Activated naive CD8-positive, alpha-beta T cell treated with anti-CD3 and anti-CD28 coated beads, Interleukin-2, amount 50 U/mL, for 16 hours (primary cell): ENCODE measurements around the gene MMP12.
"Not testable (repeated sequence)": the region's sequence is repeated elsewhere in the genome, so short reads cannot be mapped to it uniquely, and the experiment has no call there.

Source experiments
- DNase-seq: peaks from one replicate; pipeline ENCODE4 v3.0.0-alpha.2; 2020; ENCODE audit warnings: low read depth, low spot score

Gene MMP12

GRCh38 chr11:102874852-102875251 lies at the start of gene MMP12:
Gene MMP12 (minus strand): TSS chr11:102874982. CDS start chr11:102874937, 45 bp downstream.
- DNase-seq = no peak

DNA sequence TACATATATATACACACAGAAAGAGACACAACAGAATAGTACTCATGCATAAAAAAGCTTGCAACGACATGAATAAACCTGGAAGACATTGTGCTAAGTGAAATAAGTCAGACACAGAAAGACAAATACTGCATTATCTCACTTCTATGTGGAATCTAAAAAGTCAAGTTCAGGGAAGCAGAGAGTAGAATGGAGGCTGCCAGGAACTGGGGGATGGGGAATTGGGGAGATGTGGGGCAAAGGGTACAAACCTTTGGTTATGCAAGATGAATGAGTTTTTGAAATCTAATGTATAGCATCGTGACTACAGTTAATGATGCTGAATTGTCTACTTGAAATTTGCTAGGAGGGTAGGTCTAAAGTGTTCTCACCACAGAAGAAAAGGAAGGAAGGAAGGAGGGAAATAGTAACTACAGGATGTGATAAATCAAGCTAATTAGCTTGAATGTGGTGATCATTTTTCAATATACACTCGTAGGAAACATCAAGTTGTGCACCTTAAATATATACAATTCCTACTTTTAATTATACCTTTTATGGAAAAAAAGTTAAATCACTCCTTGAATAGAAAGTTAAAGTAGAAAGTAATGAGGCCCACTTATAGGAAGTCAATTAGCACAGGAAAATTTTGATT lies 46.9 kb upstream of the MMP12 start:
- no peak for DNase-seq

DNA sequence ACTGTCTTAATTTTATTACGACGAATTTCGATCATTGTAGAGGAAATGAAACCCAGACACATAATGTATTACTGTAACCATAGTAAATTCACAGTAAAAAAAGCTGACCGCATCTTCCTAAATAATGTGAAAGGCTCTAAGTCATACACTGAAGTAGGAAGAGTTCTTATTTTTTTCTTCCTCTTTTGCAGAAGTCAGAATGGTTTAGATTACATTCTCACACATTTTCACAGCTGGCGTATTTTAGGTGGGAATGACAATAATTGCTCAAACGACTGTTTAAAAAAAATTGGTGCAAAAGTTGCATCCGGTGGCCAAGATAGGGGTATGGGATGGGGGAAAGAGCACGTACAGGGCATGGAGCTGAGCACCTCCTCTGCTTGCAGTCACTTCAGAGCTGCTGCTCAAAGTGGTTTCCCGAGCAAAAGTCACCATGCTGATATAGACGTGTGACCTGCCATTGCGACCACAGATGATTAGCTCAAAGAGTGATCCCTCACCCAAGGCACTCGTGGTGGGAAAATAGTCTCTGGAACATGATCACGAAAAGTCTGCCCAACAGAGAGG lies 45.4 kb upstream of the MMP12 start:
- DNase-seq = no peak

- no peak for DNase-seq
Measured at GRCh38 chr11:102915044-102915375, 40.2 kb upstream of the MMP12 start.

- no peak for DNase-seq
Measured at GRCh38 chr11:102914238-102915043, 39.7 kb upstream of the MMP12 start.

DNA sequence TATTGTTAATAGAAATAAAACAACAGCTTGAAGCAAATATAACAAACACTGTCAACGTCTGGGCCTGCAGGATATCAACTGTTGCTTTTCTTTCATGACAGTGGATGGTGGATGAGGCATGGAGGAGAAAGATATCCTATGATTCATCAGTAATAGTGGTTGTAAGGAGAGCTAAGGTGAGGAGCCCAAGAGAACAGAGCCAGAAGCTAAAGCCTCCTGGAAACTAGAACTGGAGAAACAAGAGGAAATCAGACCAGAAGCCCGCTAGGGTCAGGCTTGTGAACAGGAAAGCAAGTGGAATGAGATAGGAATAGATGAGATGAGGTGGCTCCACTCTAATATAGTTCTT lies 37.7 kb upstream of the MMP12 start:
- DNase-seq = no peak

GRCh38 chr11:102911758-102912481 lies 37.1 kb upstream of the MMP12 start:
- no peak for DNase-seq

- not testable (repeated sequence) for DNase-seq
Measured at GRCh38 chr11:102905848-102906247, 31.1 kb upstream of the MMP12 start.

GRCh38 chr11:102903895-102904294 lies 29.1 kb upstream of the MMP12 start:
- not testable (repeated sequence) for DNase-seq

DNA sequence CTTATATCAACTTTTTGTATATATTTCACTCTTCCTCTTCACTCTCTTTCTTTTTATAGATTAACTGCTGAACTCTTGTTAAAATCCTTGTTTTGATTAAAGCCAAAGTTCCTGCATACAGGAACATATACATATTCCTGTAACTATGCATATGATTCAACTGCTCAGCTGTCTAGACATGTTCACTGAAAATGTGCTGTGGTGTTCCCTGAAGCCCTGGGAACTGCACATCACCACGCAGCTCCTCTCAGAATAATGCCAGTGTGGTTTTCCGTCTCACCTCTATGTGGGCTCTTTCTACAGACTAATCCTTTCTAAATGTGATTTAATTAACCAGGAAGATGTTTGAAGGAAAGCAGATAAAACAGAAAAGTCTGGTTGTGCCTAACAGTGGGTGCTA lies 25.6 kb upstream of the MMP12 start:
- no peak for DNase-seq

DNA sequence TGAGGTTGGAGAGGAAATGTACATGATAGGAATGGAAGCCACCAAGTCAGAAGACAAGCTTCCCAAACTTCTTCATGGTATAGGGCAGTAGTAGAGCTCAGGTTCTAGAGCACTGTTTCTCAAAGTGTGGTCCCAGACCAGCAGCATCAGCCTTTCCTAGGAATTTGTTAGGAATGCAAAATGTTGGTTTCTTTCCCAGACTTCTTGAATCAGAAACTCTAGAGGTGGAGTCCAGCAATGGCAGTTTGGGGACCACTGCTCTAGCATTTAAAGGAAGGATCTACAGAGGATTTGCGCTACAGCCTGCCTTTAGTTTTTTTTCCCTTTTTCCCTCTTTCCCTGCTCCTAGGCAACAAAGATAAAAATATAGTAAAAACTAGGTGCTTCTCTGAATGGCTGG lies 17.0 kb upstream of the MMP12 start:
- DNase-seq = no peak

DNA sequence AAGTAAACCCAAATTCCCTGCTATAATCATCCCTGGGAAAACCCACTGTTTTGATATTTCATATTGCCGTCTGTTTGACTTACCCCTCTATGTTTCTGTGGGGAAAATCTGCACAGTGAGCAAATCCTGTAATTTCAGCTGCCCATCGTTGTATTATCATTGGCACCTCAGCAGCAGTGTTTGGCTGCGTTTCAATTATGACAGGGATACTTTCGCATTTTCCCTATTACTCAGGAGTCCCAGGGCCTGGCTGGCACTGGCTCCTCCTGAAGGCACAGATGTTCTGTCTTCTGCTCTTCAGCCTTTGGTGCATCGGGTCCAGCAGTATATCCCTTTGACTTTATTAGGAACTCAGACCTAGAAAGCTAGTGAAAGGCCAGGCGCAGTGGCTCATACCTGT lies 12.2 kb upstream of the MMP12 start:
- DNase-seq = no peak

DNA sequence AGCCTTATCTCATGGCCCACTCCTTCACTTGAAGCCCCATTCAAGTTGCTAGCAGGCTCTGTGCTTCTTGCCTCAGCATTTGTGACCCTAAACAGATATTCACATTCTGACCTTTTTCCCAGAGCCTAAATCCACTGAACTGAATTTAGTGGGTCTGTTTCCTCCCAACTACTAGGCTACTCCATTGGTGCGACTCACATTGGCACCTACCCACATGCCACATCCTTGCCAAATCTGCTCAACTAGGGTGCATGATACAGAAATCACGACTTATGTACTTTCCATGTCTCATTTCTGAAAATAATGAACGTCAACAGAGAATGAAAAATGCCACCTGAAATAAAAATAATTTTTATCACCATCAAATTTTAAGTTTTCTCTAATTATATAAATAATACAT lies 8.4 kb upstream of the MMP12 start:
- no peak for DNase-seq

DNA sequence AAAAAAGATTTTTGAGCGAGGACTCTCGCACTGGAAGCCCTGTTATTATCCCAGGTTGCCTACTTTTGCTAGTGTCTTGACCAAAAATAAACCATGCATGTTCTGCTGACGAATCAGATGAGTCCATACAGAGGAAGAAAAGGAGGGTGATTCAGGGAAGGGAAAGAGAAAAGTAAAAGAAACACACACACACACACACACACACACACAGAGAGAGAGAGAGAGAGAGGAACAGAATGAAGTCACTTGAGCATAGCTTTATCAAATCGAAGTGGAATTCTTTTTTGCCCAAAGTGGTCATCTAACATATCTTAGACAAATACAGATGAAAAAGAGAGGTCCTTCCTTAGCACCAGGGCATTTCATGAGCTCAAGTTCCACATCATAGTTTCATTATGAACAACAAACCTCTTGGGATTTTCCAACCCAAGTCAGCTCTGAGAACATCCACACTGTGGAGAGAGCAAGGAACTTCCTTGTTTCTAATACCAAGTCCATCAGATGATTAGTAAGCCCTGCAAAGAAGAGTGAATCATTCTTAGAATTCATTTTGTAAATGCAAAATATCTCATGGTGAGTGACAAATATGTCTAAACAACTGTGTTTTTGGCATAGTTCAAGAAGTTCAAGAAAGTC lies 7.7 kb upstream of the MMP12 start:
- DNase-seq = no peak

DNA sequence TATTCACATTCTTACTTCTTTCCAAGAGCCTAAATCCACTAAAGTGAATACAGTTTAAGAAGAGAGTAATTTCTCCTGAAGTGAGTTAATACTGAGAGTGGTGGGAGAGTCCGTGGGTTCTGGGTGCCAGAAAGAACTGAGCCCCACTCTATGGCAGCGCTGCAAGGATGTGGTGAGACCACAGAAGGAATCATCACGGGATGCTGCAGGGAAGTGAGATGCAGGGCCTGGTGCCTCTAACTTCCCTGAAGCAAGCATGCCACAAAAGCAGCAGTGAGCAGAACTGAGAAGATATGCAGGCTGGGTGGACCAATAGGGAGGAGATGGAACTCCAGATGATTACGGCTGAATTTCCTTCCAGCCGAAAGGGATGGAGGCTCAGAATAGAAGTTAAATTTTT lies 5.0 kb upstream of the MMP12 start:
- DNase-seq = no peak

- DNase-seq = no peak
Measured at GRCh38 chr11:102878595-102878994, 3.8 kb upstream of the MMP12 start.

GRCh38 chr11:102869354-102869964 lies 5.3 kb downstream of the MMP12 start:
- not testable (repeated sequence) for DNase-seq

DNA sequence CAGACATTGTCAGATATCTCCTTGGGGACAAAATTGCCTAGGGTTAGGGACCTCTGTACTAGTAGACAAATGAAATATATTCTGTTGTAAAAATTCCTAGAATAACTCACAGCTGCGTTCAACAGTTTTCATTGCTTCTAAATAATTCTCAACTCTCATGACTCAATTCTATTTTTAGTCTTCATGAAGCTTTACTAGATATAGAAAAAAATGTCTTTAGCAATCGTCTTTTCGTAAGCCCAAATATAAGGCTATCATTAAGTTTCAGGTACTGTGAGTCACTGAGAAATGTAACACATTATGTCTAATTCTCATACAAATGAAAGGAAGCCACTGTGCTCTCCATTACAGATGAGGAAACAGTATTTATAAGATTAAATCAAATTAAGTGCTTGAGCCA lies 6.4 kb downstream of the MMP12 start:
- no peak for DNase-seq

DNA sequence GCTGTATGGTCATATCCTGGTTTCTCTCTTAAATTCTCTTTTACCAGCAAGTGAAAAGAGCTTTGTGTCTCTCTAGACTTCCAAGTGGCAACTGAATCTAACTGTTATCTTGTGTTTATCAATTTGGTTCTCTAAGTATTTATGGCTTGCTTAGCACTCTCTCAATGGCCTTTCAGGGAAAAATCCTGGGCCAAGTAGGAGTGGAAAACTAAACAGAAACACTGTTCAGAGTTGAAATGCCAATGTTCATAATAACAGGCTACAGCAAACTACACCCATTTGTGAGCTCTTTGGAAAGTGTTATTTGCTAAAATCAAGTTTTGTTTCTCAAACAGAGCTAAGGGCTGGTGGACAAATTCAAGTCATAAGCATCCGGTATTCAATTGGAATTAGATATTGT lies 10.1 kb downstream of the MMP12 start:
- no peak for DNase-seq

- no peak for DNase-seq
Measured at GRCh38 chr11:102853956-102854355, 20.8 kb downstream of the MMP12 start.

DNA sequence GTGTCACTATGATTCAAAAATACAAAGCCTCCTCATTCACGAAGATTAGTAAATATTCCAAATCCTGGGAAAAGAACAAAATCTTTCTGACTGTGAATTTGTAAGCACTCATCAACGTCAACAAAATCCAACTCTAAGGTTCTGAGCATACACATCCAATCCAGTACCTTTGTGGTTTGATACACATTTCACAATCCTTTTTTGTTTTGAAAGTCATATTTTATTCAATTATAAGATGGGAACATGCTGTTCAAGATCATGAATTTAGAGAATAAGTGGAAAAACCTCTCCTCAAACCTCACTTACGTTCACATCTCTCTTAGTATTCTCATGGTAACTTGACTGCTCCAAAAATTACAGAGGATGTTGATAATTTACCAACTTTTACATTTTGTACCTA lies 21.7 kb downstream of the MMP12 start:
- DNase-seq = no peak
